ENCODE results near the gene SH3BP4. TPM values are rescaled to one million over a fixed set of nuclear protein-coding genes. Genes with fewer than 3 reads are reported as not detected.

Gene SH3BP4
- total RNA-seq, 1 donor from 2014 or later = 5.5 TPM

DNA sequence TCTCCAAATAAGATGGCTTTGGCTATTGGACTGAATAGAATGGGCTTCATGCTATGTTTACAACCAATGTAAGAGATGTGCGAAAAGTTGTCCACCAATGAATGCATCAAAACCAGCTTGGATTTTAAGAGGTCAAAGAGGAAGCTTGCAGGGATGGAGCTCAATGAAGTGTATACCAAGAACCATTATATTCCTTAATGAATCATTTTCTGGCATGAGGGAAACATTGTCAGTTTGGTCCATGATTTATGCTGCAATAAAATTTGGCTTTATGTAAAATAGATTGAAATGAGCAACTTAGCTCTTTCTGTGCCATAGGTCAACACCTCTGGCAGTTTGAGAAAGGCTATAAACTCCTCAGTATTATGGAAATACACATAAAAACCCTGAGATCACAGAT lies 107.3 kb downstream of the SH3BP4 start:
- DNase-seq = no peak

GRCh38 chr2:235061656-235062055 lies 109.8 kb downstream of the SH3BP4 start:
- DNase-seq = no peak

- DNase-seq = no peak
These were observed 111.7 kb downstream of the SH3BP4 start for GRCh38 chr2:235063471-235063961.

- no peak for DNase-seq
These were observed 113.2 kb downstream of the SH3BP4 start for GRCh38 chr2:235064976-235065375.

DNA sequence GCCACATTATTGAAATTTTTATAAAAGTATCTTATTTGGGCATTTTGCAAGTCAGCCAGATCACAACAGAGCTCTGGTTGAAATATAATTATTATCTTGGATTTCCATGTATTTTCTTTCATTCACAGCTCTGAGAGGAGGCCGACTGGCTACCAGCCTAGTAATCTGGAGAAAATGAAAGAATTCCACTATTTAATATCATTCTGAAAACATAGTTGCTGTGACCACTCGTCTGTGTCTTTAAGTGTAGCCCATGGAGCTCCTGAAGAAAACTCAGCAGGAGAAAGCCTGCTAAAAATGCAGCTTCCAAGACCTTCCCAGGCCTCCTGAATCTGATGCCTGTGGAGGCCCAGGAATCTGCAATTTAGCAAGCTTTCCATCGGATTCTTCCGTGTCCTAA lies 114.7 kb downstream of the SH3BP4 start:
- no peak for DNase-seq

DNA sequence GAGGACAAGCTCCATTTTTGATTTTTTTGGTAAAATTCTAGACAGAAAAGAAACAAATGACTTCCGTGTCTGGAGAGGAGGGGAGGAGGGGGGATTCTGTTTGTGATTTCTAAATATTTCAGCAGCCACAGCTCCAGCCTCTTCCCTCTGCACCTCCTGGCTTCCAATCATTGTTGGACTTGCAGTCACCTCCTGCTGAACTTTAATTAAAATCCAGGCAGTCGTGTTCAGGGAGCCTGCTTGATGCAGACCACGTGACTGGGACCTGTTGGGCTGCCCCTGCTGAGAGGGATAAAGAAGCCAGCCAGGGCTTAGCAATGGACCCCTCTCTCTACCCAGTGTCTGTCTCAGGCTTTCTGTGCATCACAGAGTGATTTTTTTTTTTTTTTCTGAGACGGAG lies 115.1 kb downstream of the SH3BP4 start:
- DNase-seq = no peak

DNA sequence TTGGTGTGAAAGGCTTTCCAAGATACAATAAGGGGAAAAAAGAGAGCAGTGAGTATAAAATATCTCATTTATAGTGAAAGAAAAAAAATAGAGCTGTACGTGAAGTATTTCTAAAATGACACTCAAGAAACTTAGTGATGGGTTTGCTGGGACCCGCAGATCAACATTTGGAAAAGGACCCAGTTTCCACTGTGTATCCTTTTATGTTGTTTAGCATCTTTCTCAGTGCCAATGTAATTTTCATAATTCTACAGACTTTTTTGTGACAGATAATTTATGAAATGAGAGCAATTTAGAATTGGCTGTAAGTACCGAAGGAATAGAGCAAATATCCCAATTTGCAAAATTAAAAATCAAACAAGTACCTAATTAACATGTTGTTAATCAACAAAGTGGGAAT lies 116.9 kb downstream of the SH3BP4 start:
- DNase-seq = no peak

DNA sequence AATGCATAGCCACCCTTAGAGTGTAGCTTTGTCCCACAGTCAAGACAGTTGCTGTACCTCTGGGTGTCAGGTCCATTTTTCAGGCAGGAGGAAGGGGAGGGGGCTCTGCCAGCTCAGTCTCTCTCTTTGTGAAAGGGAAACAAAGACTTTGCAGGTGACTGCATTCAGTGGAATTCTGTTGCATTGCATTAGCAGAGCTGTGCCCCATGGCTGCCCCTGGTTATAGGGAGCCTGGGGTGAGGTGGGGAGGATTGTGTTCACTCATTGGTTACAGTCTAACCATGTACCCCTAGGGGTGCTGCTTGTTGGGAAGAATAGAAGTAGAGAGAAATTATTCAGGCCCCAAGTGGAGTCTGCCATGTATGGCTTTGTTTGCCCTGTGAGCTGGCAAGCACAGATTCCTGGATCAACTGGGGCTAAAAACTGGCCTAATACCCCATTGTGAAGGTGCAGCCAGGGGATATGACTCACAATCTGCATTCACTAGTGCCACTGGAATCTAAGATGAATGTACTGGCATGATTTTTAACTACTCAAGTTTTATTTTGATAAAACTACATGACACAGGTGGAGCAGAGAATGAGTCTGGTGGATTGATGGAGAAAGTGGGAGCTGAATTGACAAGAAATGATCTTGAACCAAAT lies 118.4 kb downstream of the SH3BP4 start:
- DNase-seq = no peak

GRCh38 chr2:235073868-235074413 lies 122.1 kb downstream of the SH3BP4 start:
- DNase-seq = no peak

- no peak for DNase-seq
These were observed 125.2 kb downstream of the SH3BP4 start for GRCh38 chr2:235077046-235077445.

DNA sequence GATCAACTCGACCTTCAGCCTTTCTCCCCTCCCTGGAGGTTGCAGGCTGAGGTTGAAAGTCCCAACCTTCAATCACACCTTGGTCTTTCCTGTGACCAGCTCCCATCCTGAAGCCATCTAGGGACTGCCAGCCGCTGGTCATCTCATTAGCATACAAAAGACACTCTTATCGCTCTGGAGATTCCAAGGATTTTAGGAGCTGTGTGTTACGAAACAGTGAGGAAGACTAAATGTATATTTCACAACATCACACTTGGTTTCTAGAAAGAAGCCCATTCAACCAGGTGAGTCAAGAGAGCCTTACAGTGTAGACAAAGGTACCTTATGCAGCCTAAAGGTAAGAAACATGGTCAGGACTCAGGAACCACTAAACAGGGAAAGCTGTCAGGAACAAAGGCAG lies 126.4 kb downstream of the SH3BP4 start:
- no peak for DNase-seq

GRCh38 chr2:235078914-235079472 lies 127.2 kb downstream of the SH3BP4 start:
- DNase-seq = no peak

GRCh38 chr2:235080101-235080500 lies 128.3 kb downstream of the SH3BP4 start:
- DNase-seq = no peak

- DNase-seq = no peak
These were observed 130.9 kb downstream of the SH3BP4 start for GRCh38 chr2:235082578-235083338.

DNA sequence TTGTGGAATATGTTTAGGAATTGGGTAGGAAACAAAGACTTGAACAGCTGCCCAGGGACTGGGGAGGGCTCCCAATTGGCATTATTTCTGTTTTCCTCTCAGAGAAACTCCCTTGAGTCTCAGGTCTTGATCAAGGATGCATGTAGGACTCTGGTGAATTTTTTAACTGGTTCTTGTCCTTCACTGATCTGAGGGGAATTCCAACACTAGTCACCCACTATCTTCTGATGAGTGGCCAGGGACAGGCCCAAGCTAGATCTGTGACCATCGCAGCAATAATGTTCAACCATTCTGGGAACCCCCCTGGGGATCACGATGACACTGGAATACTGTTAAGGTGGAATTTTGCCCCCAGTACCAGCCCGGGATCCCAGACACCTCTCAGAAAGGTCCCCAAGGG lies 132.0 kb downstream of the SH3BP4 start:
- no peak for DNase-seq

DNA sequence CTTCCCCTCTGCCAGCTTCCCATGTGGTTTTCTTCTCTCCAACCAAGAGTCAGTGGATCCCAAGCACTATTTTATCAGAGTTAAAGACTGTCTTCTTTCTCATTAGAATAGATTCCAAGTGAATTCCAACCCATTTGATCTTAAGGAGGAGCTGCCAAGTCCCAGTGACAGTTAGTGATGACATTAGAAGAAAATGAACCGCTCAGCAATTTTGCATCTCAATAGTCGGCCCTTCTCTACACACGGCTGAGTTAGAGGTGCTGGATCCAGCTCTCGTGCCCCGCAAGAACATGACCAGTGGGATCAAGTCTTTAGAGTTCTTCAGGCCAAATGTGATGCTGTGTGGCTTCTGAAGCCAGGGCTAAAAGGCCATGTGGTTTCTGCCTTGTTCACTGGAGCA lies 132.6 kb downstream of the SH3BP4 start:
- DNase-seq = no peak

DNA sequence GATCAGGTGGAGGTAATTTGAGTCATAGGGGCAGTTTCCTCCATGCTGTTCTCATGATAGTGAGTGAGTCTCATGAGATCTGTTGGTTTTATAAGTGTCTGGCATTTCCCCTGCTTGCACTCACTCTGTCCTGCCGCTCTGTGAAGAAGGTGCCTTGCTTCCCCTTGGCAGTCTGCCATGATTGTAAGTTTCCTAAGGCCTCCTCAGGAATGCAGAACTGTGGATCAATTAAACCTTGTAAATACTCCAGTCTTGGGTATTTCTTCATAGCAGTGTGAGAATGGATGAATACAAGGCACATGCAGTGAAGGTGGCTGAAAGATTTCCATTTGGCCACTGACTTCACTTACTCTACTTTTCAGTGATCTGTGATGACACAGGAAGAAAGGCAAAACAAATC lies 133.7 kb downstream of the SH3BP4 start:
- no peak for DNase-seq

DNA sequence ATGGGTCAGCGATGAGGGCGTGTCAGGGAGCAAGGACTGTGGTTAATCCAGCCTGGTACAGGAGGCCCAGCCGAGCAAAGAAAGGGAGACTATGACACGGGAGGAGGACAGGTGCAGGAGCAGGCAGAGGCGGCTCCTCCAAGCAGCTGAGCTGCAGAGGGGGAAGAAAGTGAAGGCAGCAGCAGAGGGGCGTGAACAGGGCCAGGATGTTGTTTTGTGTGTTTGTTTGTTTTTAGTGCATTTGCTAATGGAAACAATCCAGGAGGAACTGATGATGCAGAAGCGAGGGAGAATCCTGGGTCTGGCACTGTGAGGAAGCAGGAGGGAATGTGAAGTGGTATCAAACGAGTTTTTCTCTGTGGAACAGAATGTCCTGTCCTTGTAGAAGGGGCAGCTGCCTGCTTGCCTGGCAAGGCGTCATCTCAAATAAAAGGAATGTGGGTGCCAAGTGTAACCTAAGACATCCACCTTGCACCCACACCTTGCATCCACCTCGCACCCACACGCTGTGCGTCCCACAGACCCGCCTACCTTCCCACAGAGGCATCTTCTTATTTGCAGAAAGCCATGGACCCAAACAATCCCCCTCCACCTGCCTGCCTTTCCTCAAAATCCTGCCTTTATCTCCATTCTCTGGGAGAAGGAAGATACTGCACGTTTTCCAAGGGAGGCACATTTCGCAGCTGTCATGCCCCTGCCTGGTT lies 134.8 kb downstream of the SH3BP4 start:
- no peak for DNase-seq

GRCh38 chr2:235087832-235088495 lies 136.1 kb downstream of the SH3BP4 start:
- DNase-seq = no peak

DNA sequence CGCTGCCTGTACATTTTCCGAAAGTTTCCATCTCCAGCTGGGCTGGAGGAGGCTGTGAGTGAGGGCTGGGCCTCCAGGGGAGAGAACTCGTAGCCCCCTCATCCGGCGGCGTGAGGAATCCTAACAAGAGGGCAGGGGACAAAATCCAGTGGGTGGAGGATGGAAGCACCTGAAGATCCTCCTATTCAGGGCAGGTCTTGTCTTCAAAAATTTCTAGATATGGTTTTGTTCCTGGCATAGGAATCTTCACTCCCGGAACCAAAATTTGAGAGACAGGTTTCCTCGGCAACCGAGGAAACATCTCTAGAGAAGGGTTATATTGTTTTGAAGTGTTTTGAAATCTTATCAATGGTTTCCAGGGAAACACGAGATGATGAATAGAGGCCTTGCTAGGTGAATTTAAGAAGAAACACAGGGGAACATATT lies 136.7 kb downstream of the SH3BP4 start:
- no peak for DNase-seq

- DNase-seq = no peak
These were observed 139.6 kb downstream of the SH3BP4 start for GRCh38 chr2:235091421-235091820.

- no peak for DNase-seq
These were observed 140.2 kb downstream of the SH3BP4 start for GRCh38 chr2:235091983-235092382.
